SH-SY5Y (cell line): ENCODE data around the gene DNAI4.

Experiments used
- GATA2 ChIP-seq: IDR thresholded peaks from 2 replicates; pipeline ENCODE4 v1.6.1; 2011; ENCODE audit warnings: mild to moderate bottlenecking, low read depth, low read length
- GATA3 ChIP-seq: IDR thresholded peaks from 2 replicates; pipeline ENCODE4 v1.6.1; 2011; ENCODE audit warnings: low read depth, mild to moderate bottlenecking, low read length, moderate library complexity

DNA sequence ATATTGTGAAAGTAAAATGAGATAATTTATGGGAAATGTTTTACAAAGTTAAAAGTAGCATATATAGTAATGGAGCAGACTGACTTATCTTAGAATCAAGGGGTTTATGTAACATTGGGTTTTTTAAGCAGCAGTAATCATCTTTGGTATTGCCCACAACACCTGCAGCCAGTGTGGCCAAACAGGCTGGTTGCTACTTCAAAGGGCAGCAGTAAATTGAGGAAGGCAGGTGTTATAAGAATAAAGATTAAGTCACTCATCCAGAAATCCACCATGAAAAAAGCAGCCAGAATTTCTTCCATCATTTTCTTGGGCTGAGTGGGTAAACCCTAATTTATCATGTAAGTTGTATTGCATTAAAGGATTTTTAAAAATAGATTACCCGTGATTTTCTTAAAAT, 155.7 kb downstream of the DNAI4 start:
- TF ChIP-seq GATA2 (no peak), GATA3 (no peak)
